BLaER1 (cell line): ENCODE data around the gene GABRA6.

Experiments
- H3K27ac ChIP-seq: shearing (Covaris generic); formaldehyde crosslinking; 2 replicates; pipeline ENCODE4 v1.8.1; 2022
- H3K27me3 ChIP-seq: shearing (Covaris generic); formaldehyde crosslinking; 2 replicates; pipeline ENCODE4 v1.8.1; 2022
- H3K36me3 ChIP-seq: shearing (Covaris generic); formaldehyde crosslinking; 2 replicates; pipeline ENCODE4 v1.8.1; 2022
- H3K4me1 ChIP-seq: shearing (Covaris generic); formaldehyde crosslinking; 2 replicates; pipeline ENCODE4 v1.8.1; 2022
- H3K4me2 ChIP-seq: shearing (Covaris generic); formaldehyde crosslinking; 2 replicates; pipeline ENCODE4 v1.8.1; 2022
- H3K4me3 ChIP-seq: shearing (Covaris generic); formaldehyde crosslinking; 2 replicates; pipeline ENCODE4 v1.8.1; 2022
- H3K9ac ChIP-seq: shearing (Covaris generic); formaldehyde crosslinking; 2 replicates; pipeline ENCODE4 v1.8.1; 2022
- H3K9me3 ChIP-seq: shearing (Covaris generic); formaldehyde crosslinking; 2 replicates; pipeline ENCODE4 v1.8.1; 2022
- H4K20me1 ChIP-seq: shearing (Covaris generic); formaldehyde crosslinking; 2 replicates; pipeline ENCODE4 v1.8.1; 2022
- Cebpa-rat ChIP-seq: shearing (Covaris generic); IDR thresholded peaks from 2 replicates; pipeline ENCODE4 v1.8.1; 2022

The GABRA6 gene

DNA sequence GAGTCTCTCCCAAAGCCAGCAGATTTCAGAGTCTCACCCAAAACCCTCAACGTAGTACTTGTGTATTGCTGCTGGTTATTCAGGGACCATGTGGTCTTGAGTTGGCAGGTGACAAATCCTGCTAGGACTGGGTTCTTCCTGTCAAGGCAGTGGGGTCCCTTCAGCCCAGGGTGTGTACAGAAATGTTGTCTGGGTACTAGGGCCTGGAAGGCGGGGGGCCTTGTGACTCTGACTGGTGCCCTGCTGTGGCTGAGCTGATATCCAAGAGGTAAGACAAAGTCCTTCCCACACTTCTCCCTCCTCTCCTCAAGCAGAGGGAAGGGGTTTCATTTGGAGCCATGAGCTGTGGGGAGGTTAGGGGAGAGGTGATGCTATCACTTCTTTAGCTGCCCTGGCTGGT, 58.8 kb downstream of the GABRA6 start:
- Histone ChIP-seq H4K20me1 (no peaks in the 10 kb centered on the region), H3K27me3 (no peaks in the 10 kb centered on the region), H3K27ac (no peak overlapping the region), H3K4me1 (peaks cover 5% of the 10 kb centered on the region; the same call in 1 of the 2 replicates), H3K4me3 (no peak overlapping the region), H3K9me3 (no peaks in the 10 kb centered on the region), H3K36me3 (no peaks in the 10 kb centered on the region), H3K4me2 (no peak overlapping the region), H3K9ac (no peak overlapping the region)
- TF ChIP-seq Cebpa-rat: no peak

DNA sequence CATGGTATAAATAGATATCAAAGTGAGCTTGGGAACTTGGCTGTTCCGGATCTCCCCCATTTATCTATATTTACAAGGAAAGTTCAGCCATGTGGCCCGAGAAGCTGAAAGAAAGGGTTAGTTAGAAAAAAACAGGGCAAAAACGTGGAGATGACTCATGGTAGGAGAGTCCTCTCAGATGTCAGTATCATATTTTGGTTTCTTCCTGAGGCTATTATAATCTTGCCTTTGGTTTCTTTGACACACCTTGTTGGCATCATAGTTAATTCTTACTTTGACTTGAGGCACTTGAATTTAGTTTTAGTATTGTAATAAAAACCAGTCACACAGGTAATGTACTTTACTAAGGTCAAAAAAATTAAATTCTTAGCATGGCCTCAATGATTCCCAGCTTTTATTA, 59.9 kb downstream of the GABRA6 start:
- H3K9me3 ChIP-seq: no peaks in the 10 kb centered on the region
- no peak for TF ChIP-seq Cebpa-rat
- no peaks in the 10 kb centered on the region for H4K20me1 ChIP-seq
- H3K27ac ChIP-seq: no peak overlapping the region
- H3K27me3 ChIP-seq: no peaks in the 10 kb centered on the region
- peaks cover 5% of the 10 kb centered on the region; the same call in 1 of the 2 replicates for H3K4me1 ChIP-seq
- H3K4me3 ChIP-seq: no peak overlapping the region
- no peaks in the 10 kb centered on the region for H3K36me3 ChIP-seq
- H3K9ac ChIP-seq: no peak overlapping the region
- H3K4me2 ChIP-seq: no peak overlapping the region

DNA sequence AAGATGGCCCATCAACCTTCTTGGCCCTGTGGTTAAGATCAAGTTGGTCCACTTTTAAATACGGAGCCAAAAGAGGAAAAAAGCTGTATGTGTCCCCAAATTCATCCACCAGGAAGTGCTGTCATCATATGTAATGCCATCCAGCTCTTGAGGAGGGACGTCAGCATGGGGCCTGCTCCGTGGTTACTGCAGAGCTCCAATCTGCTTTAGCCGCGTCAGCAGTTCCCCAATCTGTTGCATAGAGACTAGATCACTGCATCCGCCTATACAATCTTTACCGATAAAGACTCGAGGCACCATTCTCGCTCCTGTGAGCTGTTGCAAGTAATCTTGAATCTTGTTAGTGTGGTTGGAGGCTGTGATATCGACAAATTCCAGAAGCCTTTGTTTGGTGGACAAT, 65.7 kb downstream of the GABRA6 start:
- H3K9me3 ChIP-seq: no peaks in the 10 kb centered on the region
- H3K27me3 ChIP-seq: no peaks in the 10 kb centered on the region
- no peaks in the 10 kb centered on the region for H3K4me1 ChIP-seq
- no peak overlapping the region for H3K27ac ChIP-seq
- no peak overlapping the region for H3K4me3 ChIP-seq
- H3K4me2 ChIP-seq: no peak overlapping the region
- H3K9ac ChIP-seq: no peak overlapping the region
- H4K20me1 ChIP-seq: no peaks in the 10 kb centered on the region
- H3K36me3 ChIP-seq: no peaks in the 10 kb centered on the region
- no peak for TF ChIP-seq Cebpa-rat
